ENCODE results near the gene HIPK2.

Gene HIPK2

DNA sequence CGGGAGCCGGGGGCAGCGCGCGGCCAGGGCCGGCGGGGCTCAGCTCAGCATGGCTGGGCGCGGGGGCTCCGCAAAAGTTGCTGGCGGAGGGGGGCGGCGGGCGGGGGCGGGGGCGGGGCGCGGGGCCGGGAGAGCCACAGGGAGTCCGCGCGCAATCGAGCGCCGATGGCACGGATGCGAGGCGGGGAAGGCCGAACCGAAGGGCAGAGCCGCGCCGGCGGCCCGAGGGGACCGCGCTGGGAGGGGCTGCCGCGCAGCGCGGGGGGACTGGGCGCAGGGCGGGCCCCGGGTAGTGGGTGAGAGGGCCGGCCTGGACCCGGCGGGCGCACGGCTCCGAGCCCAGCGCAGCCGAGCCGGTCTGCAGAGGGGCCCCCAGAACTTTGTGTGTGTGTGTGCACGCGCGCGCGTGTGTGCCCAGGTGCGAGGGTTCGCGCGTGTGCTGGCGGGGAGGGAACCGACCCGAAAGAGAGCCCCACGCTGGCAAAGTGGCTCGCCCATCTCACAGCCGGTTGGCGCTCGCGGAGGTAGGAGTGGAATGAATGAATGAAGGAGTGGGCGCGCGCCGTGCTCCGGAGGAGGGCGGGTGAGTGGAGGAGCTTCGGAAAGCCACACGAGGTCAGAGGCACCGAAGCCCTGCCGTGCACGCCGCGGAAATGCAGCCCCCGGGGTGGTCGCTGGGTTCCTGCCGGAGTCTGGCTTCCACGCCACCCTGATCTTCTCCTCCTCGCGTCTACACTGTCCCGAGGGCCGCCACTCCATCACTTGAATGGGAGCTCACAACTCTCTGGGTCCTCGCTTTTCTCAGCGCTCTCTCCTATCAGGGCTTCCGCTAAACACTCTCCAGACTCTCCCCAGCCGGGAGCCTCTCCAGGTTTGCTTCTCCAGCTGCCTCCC lies at the start of gene HIPK2:
Gene HIPK2, minus strand, starts transcription at position 51 of the 894 bp plus-strand sequence. CDS start 375 bp downstream, outside the sequence.
- peak; percentile 77 for DNase-seq

DNA sequence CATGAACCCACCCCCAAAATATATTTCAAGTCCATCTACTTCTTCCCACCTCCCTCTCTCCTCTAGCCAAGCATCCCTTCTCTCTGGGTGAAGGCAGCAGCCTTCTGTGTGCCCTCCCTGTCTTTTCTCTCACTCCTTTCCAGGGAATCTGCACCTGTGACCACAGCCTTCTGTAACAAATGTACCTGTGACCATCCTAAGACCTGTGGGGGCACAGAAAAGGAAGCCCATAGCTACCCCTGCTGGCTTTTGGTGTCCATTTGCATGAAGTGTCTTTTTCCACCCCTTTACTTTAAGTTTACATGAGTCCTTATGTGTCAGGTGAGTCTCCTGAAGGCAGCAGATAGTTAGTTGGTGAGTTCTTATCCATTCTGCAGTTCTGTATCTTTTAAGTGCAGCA lies 49.2 kb upstream of the HIPK2 start:
- DNase-seq, result no peak

DNA sequence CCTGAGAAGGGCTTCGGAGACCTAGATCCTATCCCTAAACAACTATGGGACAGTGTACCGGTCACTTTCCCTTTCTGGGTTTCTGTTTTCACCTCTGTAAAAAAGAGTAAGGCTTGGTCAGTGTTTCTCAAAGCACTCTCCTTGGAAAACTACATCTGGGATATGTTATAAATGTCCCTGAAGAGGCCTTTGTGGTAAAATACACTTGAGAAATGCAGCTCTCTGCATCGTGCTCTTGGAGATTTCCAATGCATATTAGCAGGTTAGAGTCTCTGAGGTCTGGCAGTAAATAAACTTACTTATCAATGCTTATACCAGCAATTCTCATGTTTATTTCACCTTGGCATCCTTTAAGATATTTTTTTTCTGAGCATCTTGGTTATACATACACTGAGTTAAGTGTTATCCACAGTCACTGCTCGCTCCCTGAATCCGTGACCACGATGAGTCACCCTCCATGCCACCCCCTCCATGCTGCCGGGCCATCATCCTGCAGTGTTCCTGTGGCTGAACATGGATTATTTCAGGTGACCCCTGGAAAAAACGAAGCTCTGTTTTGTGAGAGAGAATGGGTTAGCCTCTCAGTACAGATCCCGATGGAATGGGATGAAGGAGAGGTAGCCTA lies 48.0 kb upstream of the HIPK2 start:
- DNase-seq, result no peak

DNA sequence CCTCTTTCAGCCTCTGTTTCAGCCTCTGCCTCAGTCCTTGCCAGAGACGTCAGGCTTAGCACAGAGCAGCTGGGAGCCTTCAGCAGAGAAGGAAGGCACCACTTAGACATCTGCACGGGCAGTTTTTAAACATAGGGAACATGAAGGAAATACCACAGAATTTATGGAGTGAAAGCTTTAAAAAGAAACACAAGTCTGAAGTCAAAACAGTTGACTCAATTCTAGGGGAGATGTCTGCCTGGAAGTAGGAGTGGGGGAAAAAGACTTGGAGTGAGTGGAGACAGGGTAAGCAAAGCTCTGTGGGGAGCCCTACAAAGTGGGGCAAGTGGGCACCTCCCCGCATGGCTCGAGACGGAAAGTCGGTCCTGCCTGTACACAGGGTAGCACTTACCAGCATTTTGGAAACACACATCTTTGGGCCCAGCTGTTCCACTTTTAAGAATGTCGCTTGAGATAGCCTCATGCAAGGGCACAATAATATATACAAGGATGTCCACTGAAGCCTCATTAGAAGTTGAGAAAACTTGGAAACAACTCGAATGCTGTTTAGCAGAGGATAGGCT lies 46.2 kb upstream of the HIPK2 start:
- DNase-seq, result no peak

DNA sequence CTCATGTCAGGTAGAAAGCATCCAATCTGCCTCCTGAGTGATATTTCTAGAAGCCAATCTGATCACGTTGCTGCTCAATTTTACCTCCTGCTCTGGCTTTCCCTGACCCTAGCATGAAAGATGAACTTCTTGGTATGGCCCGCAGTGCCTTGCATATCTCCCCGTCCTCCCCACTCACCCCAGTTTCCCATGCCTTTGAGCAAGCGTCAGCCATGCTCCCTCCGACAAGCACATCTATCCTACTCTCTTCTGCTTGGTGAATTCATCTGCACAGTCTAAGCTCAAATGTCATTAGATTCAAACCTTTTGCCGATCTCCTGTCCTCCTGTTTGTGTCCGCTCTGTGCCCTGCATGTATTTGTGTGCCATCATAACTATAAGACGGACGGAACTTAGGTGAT lies 45.1 kb upstream of the HIPK2 start:
- no peak for DNase-seq

DNA sequence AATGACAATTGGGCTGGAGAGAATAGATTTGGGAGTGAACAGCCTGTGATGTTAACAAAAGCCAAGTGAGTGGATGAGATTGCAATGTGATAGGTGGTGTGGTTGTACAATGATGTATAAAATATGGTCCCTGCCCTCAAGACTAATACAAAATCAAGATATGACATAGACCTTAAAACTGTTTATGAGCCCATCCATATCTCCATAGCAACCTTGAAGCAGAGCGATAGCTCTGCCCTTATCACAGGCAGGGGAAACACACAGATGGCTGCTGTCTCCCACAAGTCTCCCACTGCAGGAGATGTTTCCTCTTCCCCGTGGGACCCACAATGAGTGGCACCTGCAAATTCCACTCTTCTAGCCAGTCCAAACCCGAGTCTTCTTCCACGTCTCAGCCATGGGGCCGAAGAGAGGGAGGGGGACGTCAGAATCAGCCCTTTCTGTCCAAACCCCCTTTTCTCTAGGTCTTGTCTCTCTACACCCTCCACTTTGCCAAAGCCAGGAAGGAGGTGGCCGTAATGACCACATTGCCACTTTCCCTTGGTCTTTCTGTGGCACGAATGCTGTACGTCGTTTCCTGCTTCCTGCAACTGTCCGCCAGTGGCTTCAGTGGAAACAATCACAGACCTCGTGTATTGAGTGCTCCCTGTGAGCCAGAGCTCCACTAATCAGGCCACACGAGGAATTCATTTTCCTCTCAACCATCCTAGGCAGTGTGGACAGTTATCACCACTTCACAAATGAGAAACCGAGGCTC lies 43.7 kb upstream of the HIPK2 start:
- DNase-seq, result no peak

DNA sequence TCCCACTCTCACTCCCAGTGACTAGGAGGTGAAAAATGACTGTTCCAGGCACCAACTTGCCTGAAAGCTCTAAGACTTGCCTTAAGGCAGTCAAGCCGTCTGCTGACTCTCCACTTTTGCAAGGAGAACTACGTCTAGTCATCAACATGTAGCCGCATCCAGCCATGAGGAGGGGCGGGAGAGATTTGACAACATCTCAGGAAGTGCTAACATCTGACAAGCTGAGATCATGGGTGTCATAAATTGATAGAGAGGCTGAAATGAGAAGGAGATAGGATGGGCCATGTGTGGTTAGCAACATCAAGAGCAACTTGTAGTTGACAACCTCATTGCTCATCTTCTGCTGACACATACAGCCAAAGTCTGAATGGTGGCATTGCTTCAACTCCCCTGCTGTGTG lies 42.3 kb upstream of the HIPK2 start:
- no peak for DNase-seq

DNA sequence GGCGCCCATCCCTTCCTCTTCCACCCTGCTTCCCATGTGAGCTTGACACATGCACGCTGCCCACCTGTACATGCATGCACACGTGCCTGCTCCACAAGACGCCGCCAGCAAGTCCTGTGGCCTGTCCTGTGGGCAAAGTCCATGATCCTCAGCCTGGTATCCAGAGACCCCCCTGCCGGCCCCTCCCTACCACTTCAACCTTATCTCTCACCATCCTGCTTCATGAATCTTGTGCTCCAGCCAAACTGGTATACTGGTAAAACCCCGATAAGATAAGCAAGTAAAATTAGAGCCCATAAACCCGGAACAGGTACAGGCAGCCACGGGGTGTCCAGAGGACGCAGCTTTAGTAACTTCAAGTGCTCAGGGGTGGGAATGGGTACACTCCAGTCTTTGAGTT lies 39.5 kb upstream of the HIPK2 start:
- DNase-seq, result no peak

DNA sequence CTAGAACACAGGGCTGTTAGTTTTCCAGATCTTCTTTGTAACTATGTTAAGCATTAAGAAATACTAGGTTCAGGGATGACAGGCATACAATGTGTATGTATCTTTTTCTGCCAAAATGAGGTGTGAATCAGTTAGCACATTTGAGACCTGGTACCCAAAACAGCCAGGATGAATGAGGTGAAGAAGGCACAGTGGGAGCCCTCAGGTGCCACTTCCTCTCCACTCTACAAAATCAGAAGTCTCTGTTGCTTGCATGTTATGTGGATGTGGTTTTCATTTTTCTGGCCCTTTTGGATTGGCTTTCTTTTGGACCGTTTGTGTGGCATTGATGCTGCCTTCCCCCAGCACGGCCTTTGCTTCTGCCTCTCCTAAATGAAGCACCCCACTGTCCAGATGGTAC lies 35.9 kb upstream of the HIPK2 start:
- DNase-seq, result no peak

DNA sequence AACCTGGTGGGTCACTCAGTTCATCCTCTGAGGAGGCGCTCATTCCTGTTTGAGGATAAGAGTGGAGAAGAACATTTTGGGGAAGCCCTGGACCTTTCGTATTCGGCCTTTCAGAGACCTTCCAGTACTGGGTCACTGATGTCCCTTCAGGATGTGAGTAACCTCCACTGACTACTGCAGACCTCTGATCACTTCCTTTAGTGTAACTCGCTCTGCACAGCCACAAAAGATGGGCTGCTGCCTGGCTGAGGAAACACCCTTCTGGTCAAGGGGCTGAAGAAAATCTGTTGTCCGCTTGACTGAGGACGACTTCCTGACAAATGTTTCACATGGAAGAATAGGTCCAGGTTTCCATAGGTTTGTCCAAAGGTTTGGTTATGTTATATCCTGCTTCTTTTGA lies 35.4 kb upstream of the HIPK2 start:
- no peak for DNase-seq

DNA sequence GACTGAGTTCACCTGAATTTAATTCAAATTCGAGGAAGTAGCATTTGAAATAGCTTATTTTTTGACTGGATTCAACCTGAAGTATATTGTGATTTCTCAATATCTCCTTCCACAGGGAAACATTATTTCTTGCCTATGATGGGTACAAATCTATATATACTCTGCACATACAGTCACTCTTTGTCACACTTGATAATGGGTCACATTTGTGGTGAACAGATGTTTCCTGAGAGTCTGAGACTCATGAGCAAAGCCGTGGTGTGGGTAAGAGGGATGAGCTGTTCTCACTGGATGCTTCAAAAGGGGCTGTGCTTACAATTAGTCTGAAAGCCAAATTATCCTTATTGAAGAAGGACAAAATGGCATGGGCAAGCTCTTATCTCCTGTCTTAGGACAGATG lies 33.3 kb upstream of the HIPK2 start:
- no peak for DNase-seq

DNA sequence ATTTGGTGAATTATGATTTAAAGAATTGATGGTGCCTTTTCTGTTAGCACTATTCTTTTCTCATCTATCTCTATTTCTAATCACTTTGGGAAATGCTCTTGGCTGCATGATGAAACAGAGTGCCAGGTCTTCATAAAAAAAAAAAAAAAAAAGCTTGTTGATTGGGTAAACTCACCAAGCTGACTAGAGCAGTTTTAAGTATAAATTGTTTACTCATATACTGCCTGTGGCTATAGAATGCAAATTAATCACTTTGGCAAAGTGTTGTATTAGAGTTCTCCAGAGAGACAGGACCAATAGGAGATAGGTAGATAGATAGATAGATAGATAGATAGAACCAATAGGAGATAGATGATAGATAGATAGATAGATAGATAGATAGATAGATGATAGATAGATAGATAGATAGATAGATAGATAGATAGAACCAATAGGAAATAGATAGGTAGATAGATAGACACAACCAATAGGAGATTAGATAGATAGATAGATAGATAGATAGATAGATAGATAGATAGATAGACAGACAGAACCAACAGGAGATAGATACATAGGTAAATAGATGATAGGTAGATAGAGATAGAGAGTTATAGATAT lies 31.1 kb upstream of the HIPK2 start:
- no peak for DNase-seq

DNA sequence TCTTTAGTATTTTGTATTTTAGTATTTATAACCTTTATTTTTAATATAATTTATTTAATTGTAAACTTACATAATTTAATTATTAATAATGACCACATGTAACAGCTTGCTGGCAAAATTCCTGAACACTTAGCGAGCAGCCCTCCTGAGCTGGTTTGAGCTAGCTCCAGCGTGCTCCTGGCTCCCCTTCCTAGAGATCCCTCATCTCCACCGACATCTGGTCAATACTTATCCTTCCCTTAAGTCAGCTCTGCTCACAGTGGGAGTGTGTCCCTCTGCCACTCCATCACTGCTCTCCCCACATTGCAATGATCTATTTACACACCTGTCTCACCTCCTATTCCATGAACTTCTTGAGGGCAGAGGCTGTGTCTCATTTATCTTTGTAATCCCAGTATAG lies 30.6 kb upstream of the HIPK2 start:
- DNase-seq, result no peak

DNA sequence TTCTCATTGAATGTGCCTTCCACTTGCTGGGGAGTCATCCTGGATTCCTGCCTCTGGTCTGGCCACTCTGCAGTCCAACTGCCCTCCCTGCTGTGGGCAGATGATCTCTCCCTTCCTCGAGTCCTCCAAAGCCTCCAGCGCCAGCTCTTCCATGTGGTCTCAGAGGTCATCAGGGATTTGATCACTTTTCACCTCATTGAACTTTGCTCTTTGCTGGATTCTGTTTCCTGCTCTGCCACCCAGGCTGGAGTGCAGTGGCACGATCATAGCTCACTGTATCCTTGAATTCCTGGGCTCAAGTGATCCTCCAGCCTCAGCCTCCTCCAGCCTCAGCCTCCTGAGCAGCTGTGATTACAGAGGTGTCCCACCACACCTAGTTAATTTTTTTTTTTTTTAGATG lies 29.2 kb upstream of the HIPK2 start:
- DNase-seq, result no peak

DNA sequence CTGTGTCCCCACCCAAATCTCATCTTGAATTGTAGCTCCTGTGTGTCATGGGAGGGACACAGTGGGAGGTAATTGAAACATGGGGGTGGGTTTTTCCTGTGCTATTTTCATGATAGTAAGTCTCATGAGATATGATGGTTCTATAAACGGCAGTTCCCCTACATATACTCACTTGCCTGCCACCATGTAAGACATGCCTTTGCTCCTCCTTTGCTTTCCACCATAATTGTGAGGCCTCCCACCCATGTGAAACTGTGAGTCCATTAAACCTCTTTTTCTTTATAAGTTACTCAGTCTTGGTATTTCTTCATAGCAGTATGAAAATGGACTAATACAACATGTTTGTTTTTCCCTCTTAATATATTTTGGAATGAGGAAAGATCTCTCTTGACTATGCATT lies 26.8 kb upstream of the HIPK2 start:
- no peak for DNase-seq

DNA sequence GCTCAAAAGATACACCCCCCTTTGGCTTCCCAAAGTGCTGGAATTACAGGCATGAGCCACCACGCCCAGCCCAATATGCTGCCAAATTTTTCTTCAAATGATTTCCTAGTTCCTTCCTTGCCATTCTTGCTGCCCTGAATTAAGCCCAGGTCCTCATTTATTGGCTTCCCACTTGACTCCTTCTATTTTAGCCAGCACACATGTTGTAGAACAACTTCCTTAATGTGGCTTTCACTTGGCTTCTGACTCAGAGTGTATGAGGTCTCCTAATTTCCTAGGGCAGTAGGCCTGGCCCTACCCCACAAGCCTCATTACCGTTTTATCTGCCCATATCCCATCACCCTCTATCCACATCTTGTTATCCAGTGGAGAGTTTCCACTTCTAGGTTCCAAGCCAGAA lies 21.8 kb upstream of the HIPK2 start:
- DNase-seq, result no peak

DNA sequence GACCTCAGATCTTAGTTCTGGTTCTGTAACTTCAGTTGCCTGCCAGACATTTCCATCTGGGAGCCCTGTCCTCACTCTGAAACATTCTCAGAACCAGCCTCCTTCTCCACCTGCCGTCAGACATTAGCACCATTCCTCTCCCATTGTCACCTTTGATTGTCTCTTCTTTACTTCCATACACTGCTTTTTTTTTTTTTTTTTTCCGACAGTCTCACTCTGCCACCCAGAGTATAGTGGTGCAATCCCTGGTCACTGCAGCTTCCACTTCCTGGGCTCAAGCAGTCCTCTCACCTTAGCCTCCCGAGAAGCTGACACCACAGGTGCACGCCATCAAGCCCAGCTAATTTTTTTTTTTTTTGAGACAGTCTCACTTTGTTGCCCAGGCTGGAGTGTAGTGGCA lies 21.1 kb upstream of the HIPK2 start:
- no peak for DNase-seq

DNA sequence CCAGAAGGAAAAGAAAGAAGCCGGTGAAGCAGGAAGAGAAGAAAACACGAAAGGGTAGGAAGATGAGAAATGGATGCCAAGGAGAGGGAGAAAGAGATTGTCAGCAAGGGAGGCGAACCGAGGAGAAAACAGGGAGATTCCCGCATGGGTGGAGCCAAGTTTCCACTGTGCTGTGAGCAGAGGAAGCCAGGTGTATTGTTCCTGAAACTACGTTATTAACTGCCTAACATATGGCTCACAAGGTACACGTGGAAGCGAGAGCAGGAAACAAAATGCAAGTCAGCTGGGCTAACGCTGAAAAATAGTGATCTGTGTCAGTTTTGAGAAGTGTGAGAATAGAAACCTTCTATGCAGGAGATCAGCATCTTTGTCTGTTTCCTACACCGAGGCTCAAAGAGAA lies 20.4 kb upstream of the HIPK2 start:
- DNase-seq, result no peak

DNA sequence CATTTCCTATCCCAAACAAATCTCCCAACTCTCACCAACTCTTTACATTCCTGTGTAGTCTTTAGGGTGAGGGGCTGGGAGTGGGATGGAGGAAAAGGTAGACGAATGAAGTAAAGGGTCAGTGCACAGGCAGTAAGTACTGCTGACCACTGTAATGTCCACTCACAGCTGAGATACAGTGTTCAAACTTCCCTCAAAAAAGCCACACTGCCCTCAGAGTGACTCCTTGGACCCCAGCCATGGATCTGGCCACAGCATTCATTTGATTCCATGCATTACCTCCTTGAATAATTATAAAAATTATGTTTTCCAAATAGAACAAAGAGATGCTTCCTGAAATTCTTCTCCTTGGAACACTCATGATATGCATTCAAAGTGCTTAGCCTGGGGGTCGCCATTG lies 19.8 kb upstream of the HIPK2 start:
- DNase-seq, result no peak

DNA sequence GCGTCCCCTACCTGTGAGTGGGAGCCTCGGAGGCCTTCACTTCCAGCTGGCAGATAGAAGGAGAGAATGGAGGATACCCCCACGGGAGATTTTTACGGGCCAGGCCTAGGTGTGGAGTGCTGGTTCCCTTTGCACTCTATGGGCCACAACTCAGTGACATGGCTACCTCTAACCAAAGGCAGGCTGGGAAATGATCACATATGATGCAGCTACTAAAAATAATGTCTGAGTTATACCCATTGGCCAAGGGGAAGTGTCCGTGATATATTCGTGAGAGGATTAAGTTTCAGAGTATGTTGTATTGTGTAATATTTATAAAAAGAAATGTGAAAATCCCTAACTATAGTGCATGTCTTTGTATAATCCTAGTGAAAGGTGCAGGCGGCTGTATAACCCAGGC lies 13.5 kb upstream of the HIPK2 start:
- no peak for DNase-seq

DNA sequence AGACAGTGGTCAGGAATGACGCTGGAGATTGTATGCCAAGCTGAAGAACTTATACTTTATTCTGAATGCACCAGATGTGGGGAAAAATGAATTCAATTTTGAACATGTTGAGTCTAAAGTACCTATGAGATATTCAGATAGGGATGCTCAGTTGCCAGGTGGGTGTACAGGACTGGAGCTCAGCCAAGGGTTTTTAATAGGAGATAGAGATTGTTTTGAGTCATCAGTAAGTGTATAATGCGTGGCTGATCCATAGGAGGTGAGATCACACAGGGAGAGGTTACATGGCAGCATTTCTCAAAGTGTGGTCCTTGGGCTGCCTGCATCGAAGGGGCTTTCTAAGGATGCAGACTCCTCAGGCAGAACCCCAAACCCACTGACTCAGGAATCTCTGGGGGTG lies 6.8 kb upstream of the HIPK2 start:
- no peak for DNase-seq

DNA sequence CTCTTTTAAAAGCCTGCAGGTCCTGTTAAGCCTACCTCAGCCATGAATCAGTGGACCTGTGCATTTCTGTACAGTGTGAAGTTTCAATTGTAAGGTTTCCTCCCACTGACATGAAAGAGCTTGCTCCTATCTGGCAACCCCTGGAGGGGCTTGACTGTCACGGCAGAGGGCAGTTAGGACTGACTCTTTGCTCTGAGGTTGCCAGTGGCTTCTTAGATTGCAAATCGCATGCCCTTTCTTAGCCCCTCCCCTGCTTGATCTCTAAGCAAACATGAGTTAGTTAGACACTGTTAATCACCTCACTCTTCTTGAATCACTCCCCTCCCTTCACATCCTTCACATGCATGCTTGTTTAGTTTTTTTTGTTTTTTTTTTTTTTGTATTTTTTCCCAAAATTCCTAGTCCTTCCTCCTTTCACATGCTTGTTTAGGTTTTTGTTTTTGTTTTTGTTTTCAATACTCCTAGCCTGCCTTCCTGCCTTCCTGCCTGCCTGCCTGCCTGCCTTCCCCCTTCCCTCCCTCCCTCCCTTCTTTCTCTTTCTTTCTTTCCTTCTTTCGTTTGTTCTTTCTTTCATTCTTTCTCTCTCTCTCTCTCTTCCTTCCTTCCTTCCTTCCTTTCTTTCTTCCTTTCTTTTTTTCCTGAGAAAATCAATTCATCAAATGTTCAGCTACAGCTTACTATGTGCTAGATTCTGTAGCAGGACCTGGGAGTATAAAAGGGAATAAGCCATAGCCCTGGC lies 6.0 kb upstream of the HIPK2 start:
- DNase-seq, result no peak

Measured in NCI-H226 (cell line).